Jurkat, Clone E6-1 (cell line): ENCODE measurements around the gene STC2.
"Not testable (repeated sequence)": the region's sequence is repeated elsewhere in the genome, so short reads cannot be mapped to it uniquely, and the experiment has no call there.

Experiments used
- DNase-seq: peaks from one replicate; pipeline ENCODE4 v3.0.0-alpha.2; 2011; ENCODE audit warnings: low read depth, low spot score
- H3K4me3 ChIP-seq: 2 replicates; pipeline ENCODE4 v1.5.1; 2011; ENCODE audit warnings: mild to moderate bottlenecking, low read length, control low read depth, moderate library complexity

Gene STC2

GRCh38 chr5:173300389-173301047 lies 27.7 kb downstream of the STC2 start:
- no peak overlapping the region for H3K4me3 ChIP-seq
- DNase-seq = no peak

GRCh38 chr5:173299820-173300219 lies 28.4 kb downstream of the STC2 start:
- no peak overlapping the region for H3K4me3 ChIP-seq
- no peak for DNase-seq

- H3K4me3 ChIP-seq = no peak overlapping the region
- no peak for DNase-seq
These were observed 29.8 kb downstream of the STC2 start for GRCh38 chr5:173298213-173298926.

GRCh38 chr5:173297813-173298212 lies 30.4 kb downstream of the STC2 start:
- DNase-seq = no peak

GRCh38 chr5:173296737-173297676 lies 31.2 kb downstream of the STC2 start:
- DNase-seq = no peak
- no peak overlapping the region for H3K4me3 ChIP-seq

More at GRCh38 chr5:173297813-173298212, 30.4 kb downstream of the STC2 start:
- H3K4me3 ChIP-seq = no peak overlapping the region

GRCh38 chr5:173295796-173296195 lies 32.4 kb downstream of the STC2 start:
- no peak overlapping the region for H3K4me3 ChIP-seq
- no peak for DNase-seq

GRCh38 chr5:173294673-173295320 lies 33.4 kb downstream of the STC2 start:
- DNase-seq = no peak
- H3K4me3 ChIP-seq = no peak overlapping the region

GRCh38 chr5:173293817-173294672 lies 34.2 kb downstream of the STC2 start:
- peak; percentile 50 for DNase-seq
- H3K4me3 ChIP-seq = peak overlapping the region; percentile 30

GRCh38 chr5:173291722-173292658 lies 36.2 kb downstream of the STC2 start:
- no peak overlapping the region for H3K4me3 ChIP-seq
- DNase-seq = no peak

GRCh38 chr5:173290477-173291131 lies 37.6 kb downstream of the STC2 start:
- no peak overlapping the region for H3K4me3 ChIP-seq
- no peak for DNase-seq

- DNase-seq = no peak
These were observed 38.8 kb downstream of the STC2 start for GRCh38 chr5:173289372-173289771.

GRCh38 chr5:173288632-173289031 lies 39.6 kb downstream of the STC2 start:
- DNase-seq = no peak
- no peak overlapping the region for H3K4me3 ChIP-seq

More at GRCh38 chr5:173289372-173289771, 38.8 kb downstream of the STC2 start:
- H3K4me3 ChIP-seq = no peak overlapping the region

GRCh38 chr5:173287086-173287485 lies 41.1 kb downstream of the STC2 start:
- DNase-seq = no peak
- H3K4me3 ChIP-seq = no peak overlapping the region

GRCh38 chr5:173284343-173284958 lies 43.8 kb downstream of the STC2 start:
- not testable (repeated sequence) for DNase-seq, H3K4me3 ChIP-seq

GRCh38 chr5:173283318-173284288 lies 44.6 kb downstream of the STC2 start:
- peak; percentile 54 for DNase-seq
- H3K4me3 ChIP-seq = peak overlapping the region; percentile 29
